ENCODE data around the gene CBARP.
A peak's percentile ranks its signal among the peaks of the same experiment; 100 is the strongest.

Gene CBARP

DNA sequence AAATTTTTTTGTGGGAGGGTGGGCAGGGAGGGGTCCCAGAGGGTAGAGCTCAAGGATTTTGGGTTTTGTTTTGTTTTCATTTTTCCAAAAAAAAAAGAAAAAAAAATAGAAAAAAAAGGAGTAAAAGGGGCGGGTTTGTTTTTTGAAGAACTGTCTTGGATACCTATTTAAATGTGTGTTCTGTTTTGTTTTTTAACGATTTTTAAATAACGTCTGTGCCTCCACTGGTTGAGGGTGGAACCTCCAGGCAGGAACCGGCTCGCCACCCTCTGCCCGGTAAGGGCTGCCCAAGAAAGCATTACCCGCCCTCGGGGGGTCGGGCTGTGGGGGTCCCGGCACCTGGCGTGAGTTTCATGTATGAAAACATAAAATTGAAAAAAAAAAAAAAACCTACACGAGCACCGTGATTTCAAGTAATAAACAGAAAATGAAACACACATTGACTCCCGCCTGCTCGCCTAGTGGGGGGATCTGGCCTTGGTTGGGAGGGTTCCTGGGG, 21.0 kb upstream of the CBARP start:
- Histone ChIP-seq H3K27me3 (no peaks in the 10 kb centered on the region), H3K4me2 (peak overlapping the region; percentile 98 to 100 (median 100)), H3K9ac (peak overlapping the region; percentile 62 to 98 (median 76)), H3K4me3 (peak overlapping the region; percentile 42 to 99 (median 54); a peak in 19 of 20 replicates), H4K20me1 (peaks cover 46 to 89% (median 58%) of the 10 kb centered on the region in 11 experiments), H3K36me3 (peaks cover 40 to 47% (median 46%) of the 10 kb centered on the region in 11 experiments), H3K4me1 (peaks cover 92 to 97% (median 96%) of the 10 kb centered on the region in 10 experiments), H3K9me3 (replicated peaks in 1 of 11) (no peaks in the 10 kb centered on the region), H3K27ac (peak overlapping the region; percentile 61 to 97 (median 81); a peak in 21 of 22 replicates)
- no peak for TF ChIP-seq Cebpa-rat (IDR thresholded peaks at IDR 0.05)

DNA sequence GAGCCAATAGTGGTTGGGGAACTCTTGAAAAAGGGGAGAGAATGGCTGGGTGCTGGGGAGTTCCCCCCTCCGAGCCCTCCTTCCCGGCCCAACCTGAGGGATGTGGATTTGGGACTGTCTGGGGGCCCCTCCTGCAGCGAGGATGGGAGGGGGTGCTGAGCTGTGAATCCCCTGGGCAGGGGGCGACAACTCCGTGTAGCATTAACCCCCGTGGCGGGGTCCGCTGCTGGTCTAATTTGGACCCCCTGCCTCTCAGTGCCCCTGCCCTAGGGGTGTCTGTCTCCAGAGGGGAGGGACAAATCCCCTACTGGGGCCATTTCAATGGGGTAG, 20.3 kb upstream of the CBARP start:
- Histone ChIP-seq H3K4me1 (peaks cover 90 to 96% (median 95%) of the 10 kb centered on the region in 10 experiments), H3K27ac (peak overlapping the region in 10 of 11 experiments; percentile 50 to 97 (median 81); a peak in 21 of 22 replicates), H3K27me3 (no peaks in the 10 kb centered on the region), H3K36me3 (peaks cover 44 to 52% (median 51%) of the 10 kb centered on the region in 11 experiments), H4K20me1 (peaks cover 48 to 88% (median 63%) of the 10 kb centered on the region in 11 experiments), H3K4me2 (peak overlapping the region; percentile 98 to 100 (median 100)), H3K9me3 (replicated peaks in 1 of 11) (no peaks in the 10 kb centered on the region), H3K9ac (peak overlapping the region; percentile 63 to 99 (median 89); a peak in 21 of 22 replicates), H3K4me3 (peak overlapping the region; percentile 34 to 99 (median 50))
- TF ChIP-seq Cebpa-rat (IDR thresholded peaks at IDR 0.05): no peak

DNA sequence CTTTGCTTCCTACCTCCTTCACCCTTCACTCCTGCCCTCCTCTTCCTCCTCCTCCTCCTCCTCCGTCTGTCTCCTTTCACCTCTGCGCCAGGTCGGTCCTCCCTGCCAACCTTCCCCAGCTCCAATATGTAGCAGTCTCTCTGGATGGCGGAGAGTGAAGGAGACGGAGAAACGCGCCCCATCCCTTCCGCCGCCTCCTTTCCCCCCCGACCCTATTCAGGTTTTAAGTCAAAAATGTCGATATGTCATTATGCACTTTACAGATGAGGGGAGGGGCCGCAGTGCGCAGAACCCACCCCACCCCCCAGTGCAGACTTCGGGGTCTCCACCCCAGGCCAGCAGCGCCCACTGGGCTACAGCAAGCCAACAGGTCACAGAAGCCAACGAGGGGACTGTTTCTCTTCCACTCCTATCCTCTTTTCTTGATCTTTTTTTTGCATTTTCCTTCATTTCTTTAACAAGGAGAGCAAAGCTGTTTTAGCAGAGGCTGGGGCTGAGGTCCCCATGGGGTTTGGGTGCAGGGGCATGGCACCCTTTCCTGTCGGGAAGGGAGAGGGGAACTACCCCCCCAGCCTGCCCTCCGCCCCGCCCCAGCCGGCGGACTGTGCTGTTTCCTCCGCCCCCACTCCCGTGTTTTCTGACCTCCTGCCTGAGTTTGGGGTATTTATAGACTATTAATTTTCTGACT, 19.8 kb upstream of the CBARP start:
- Histone ChIP-seq H3K4me1 (peaks cover 85 to 90% (median 90%) of the 10 kb centered on the region in 10 experiments), H3K9ac (peak overlapping the region; percentile 63 to 99 (median 89); a peak in 21 of 22 replicates), H3K27ac (peak overlapping the region in 10 of 11 experiments; percentile 50 to 97 (median 88); a peak in 21 of 22 replicates), H3K27me3 (no peaks in the 10 kb centered on the region), H3K36me3 (peaks cover 44 to 52% (median 51%) of the 10 kb centered on the region in 11 experiments), H3K4me3 (peak overlapping the region; percentile 34 to 99 (median 50)), H3K9me3 (replicated peaks in 1 of 11) (no peaks in the 10 kb centered on the region), H3K4me2 (peak overlapping the region; percentile 98 to 100 (median 100)), H4K20me1 (peaks cover 48 to 87% (median 63%) of the 10 kb centered on the region in 11 experiments)
- no peak for TF ChIP-seq Cebpa-rat (IDR thresholded peaks at IDR 0.05)

DNA sequence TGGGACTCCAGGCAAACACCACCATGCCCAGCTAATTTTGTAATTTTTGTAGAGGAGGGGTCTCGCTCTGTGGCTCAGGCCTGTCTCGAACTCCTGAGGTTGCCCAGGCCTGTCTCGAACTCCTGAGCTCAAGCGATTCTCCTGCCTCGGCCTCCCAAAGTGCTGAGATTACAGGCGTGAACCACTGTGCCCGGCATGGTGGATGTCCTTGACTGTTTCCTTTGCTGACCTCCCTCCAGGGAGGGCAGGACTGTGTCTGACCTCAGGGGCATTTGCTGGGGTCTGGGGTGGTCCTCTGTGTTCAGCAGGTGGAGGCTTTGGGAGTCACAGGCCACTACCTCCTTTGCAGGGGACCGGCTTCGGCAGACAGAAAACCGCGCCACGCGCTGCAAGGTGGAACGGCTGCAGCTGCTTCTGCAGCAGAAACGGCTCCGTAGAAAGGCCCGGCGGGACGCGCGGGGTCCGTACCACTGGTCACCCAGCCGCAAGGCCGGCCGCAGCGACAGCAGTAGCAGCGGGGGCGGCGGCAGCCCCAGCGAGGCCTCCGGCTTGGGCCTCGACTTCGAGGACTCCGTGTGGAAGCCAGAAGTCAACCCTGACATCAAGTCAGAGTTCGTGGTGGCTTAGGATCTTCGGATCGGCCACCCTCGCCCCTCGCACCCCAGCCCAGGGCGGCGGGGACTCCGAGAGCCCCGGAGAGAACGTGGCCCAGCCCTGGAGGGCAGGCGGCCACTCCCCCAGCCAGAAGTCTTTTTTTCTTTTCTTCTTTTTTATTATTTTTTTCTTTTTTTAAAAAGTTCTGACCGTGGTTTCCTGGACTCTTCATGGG, 19.1 kb upstream of the CBARP start:
- Histone ChIP-seq H4K20me1 (peaks cover 49 to 87% (median 64%) of the 10 kb centered on the region in 11 experiments), H3K4me1 (peaks cover 77 to 87% (median 83%) of the 10 kb centered on the region in 10 experiments), H3K36me3 (peaks cover 45 to 58% (median 53%) of the 10 kb centered on the region in 11 experiments), H3K4me3 (peak overlapping the region in 9 of 10 experiments; percentile 34 to 99 (median 52); a peak in 15 of 20 replicates), H3K27ac (peak overlapping the region in 8 of 11 experiments; percentile 38 to 97 (median 94); a peak in 16 of 22 replicates), H3K9me3 (replicated peaks in 1 of 11) (no peaks in the 10 kb centered on the region), H3K9ac (peak overlapping the region; percentile 63 to 99 (median 89); a peak in 21 of 22 replicates), H3K4me2 (peak overlapping the region; percentile 98 to 100 (median 100)), H3K27me3 (no peaks in the 10 kb centered on the region)
- TF ChIP-seq Cebpa-rat (IDR thresholded peaks at IDR 0.05): no peak

DNA sequence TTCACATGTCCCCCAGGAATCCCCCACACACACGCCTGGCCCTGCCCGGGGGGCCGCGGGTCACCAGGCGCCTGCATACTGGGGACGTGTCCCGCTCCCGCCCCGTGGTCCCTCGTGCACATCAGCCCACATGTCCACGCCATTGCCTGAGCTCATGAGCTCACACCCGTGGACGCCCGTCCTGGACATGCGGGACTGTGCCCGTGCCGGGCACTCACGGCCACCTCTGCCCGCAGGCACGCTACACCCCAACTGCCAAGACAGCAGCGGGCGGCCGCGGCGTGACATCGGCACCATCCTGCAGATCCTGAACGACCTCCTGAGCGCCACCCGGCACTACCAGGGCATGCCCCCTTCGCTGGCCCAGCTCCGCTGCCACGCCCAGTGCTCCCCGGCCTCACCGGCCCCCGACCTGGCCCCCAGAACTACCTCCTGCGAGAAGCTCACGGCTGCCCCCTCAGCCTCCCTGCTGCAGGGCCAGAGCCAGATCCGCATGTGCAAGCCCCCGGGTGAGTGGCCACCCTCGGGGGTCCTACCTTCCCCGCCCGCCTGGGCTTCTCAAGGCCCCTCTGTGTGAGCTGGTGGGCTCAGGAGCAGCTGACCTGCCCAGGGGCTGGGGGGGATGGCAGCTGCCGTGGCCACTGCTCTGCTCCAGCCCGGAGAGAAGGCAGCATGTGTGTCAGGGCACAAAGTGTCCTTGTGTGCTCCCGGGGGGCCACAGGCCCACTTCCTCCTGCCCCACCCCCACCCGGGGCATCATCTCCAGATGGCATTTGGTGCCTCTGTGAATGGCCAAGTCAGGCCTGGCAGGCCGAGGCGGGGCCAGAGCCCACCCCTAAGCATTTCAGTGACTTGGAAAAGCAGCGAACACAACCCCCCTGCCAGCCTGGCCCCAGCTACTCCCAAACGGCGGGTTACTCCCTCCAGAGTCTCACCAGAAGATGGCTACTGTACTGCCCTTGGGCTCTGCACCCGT, 17.7 kb upstream of the CBARP start:
- TF ChIP-seq Cebpa-rat (IDR thresholded peaks at IDR 0.05): no peak
- Histone ChIP-seq H3K4me3 (peak overlapping the region; percentile 7 to 100 (median 94); a peak in 17 of 20 replicates), H3K27ac (peak overlapping the region; percentile 29 to 97 (median 95); a peak in 21 of 22 replicates), H3K4me1 (peaks cover 69 to 76% (median 72%) of the 10 kb centered on the region in 10 experiments), H3K36me3 (peaks cover 57 to 68% (median 66%) of the 10 kb centered on the region in 11 experiments), H4K20me1 (peaks cover 54 to 98% (median 77%) of the 10 kb centered on the region in 11 experiments), H3K4me2 (peak overlapping the region; percentile 98 to 100 (median 100)), H3K9ac (peak overlapping the region; percentile 82 to 99 (median 96)), H3K27me3 (no peaks in the 10 kb centered on the region), H3K9me3 (replicated peaks in 1 of 11) (peaks cover 0 to under 1% (median 0%) of the 10 kb centered on the region in 11 experiments; a peak in 2 of 22 replicates)

DNA sequence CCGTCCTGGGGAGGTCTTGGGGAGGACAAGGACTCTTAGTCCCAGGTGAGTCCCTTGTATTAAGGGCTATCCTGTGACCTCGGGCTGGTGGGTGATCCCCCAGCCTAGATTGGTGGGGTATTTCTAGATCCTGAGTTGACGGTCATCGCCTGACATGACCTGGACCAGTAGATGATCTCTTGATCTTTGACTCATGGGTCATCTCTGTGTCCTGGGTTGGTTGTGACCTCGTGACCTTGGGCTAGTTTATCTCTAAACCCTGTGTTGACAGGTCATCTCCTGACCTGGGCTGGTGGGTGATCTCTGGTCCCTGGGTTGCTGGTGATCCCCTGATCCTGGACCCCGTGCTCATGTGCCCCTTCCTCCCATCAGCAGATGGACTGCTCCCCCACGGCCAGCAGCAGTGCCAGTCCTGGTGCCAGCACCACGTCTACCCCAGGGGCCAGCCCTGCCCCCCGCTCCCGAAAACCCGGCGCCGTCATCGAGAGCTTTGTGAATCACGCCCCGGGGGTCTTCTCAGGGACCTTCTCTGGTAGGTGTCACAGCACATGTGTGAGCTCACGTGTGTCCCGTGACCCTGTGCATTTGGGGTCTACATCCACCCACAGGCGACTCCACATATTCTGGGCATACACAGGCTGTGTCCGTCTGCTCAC, 16.9 kb upstream of the CBARP start:
- Histone ChIP-seq H3K4me1 (peaks cover 61 to 68% (median 64%) of the 10 kb centered on the region in 10 experiments), H3K36me3 (peaks cover 65 to 76% (median 74%) of the 10 kb centered on the region in 11 experiments), H3K4me2 (peak overlapping the region; percentile 98 to 100 (median 100)), H4K20me1 (peaks cover 63 to 98% (median 80%) of the 10 kb centered on the region in 11 experiments), H3K9ac (peak overlapping the region; percentile 82 to 99 (median 96); a peak in 21 of 22 replicates), H3K4me3 (peak overlapping the region in 9 of 10 experiments; percentile 26 to 100 (median 99); a peak in 16 of 20 replicates), H3K27ac (peak overlapping the region; percentile 93 to 97 (median 95); a peak in 20 of 22 replicates), H3K9me3 (replicated peaks in 1 of 11) (peaks cover 0 to 5% (median 0%) of the 10 kb centered on the region in 11 experiments; a peak in 6 of 22 replicates), H3K27me3 (no peaks in the 10 kb centered on the region)
- no peak for TF ChIP-seq Cebpa-rat (IDR thresholded peaks at IDR 0.05)

DNA sequence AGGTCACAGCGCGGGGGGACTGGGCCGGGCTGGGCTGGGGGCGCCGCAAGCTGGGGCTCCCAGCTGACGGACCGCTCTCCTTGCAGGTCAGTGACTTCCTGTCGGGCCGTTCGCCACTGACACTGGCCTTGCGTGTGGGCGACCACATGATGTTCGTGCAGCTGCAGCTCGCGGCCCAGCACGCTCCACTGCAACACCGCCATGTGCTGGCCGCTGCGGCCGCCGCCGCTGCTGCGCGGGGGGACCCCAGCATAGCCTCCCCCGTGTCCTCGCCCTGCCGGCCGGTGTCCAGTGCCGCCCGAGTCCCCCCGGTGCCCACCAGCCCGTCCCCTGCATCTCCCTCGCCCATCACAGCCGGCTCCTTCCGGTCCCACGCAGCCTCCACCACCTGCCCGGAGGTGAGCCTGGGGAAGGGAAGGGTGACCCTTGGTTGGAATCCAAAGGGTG, 16.3 kb upstream of the CBARP start:
- Histone ChIP-seq H3K36me3 (peaks cover 65 to 76% (median 74%) of the 10 kb centered on the region in 11 experiments), H3K27me3 (no peaks in the 10 kb centered on the region), H3K9me3 (replicated peaks in 1 of 11) (peaks cover 0 to 5% (median 0%) of the 10 kb centered on the region in 11 experiments; a peak in 6 of 22 replicates), H3K9ac (peak overlapping the region; percentile 82 to 99 (median 96)), H3K27ac (peak overlapping the region; percentile 93 to 97 (median 95)), H3K4me2 (peak overlapping the region; percentile 98 to 100 (median 100)), H3K4me3 (peak overlapping the region; percentile 92 to 100 (median 99)), H4K20me1 (peaks cover 63 to 93% (median 80%) of the 10 kb centered on the region in 11 experiments), H3K4me1 (peaks cover 55 to 63% (median 58%) of the 10 kb centered on the region in 10 experiments)
- no peak for TF ChIP-seq Cebpa-rat (IDR thresholded peaks at IDR 0.05)
